T-helper 1 cell treated with Interleukin-12 subunit alpha and Interleukin-12 subunit beta and Interleukin-4 antibody, amounts not matched to agents 30 ng/mL and 1 ng/mL, for 36 hours (primary cell): ENCODE results near the gene NAA40. TPM values are rescaled to one million over a fixed set of nuclear protein-coding genes. Genes with fewer than 3 reads are reported as not detected.

Source experiments
- intact Hi-C: fragments of 100-400 bp; cut with micrococcal nuclease; formaldehyde crosslinking; loops from one replicate; pipeline ENCODE4 v1.15.1; 2024
- total RNA-seq: library from RNA; stranded (reverse); gene quantifications from 2 replicates; pipeline ENCODE4 v1.2.3, GENCODE V29; 2022

The NAA40 gene
- total RNA-seq, 1 donor from 2014 or later, result 34.7 TPM

GRCh38 chr11:63985812-63986155, 47.0 kb downstream of the NAA40 start:
- intact Hi-C loops, result loop anchor here (1.0 to 5.0 kb wide), 7 partner anchors 11 to 332 kb away; partner anchors contain the start of genes COX8A, MACROD1, TRMT112 and ZFTA

- intact Hi-C loops, result loop anchor here (1.0 to 5.0 kb wide), 7 partner anchors 12 to 331 kb away; partner anchors contain the start of genes COX8A, MACROD1, TRMT112 and ZFTA
Measured at GRCh38 chr11:63986156-63986931, 47.5 kb downstream of the NAA40 start, which contains the start of gene OTUB1. Gene OTUB1, plus strand, starts transcription at chr11:63986438. Its CDS starts 19 bp downstream, at chr11:63986457.

DNA sequence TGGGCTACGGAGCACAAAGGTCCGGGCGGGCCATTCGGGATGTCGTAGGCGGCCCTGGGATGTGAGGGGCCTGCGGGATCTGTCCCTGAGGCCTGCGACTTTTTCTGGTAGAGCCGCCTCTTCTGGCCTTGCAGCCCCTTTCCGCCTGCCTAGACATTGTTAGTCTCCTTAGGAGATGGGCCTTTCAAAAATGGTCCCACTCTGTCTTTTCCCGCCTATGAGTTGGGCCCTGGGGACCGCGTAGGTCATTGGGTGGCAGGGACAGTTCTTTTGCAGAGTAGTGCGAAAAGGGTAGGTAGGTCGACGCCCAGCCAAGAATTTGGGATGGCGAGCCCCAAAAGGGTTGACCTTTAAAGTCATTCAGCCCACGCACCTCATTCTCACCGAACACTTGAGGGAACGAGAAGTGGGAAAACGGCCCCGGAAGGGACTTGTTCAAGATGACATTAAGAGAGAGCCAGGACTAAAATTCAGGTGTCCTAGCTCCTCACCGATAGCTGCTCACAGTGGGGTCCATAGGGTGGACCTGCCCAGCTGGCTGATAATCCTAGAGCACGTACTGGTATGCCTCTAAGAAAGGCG, 48.2 kb downstream of the NAA40 start:
- intact Hi-C loops, result loop anchor here (1.0 to 5.0 kb wide), 7 partner anchors 13 to 330 kb away; partner anchors contain the start of genes COX8A, MACROD1, TRMT112 and ZFTA

DNA sequence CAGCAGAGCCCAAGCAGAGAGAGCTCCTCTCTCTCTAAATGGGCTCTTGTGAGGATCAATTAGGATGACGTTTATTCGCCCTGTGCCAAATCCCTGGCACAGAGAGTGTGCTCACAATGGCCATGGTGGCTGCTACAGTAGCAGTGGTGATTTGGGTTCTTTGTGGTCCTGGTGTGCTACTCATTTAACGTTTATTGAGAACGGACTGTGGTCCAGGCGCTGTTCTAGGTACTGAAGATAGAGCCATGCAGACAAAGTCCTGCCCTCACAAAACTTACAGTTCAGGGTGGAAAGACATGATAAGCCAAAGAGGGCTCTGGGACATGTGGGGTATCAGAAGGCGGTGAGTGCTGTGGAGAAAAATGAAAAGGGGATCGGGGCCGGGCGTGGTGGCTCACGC, 52.8 kb downstream of the NAA40 start:
- intact Hi-C loops, result no loop called here

- intact Hi-C loops, result no loop called here
Measured at GRCh38 chr11:63993100-63993499, 54.3 kb downstream of the NAA40 start.

DNA sequence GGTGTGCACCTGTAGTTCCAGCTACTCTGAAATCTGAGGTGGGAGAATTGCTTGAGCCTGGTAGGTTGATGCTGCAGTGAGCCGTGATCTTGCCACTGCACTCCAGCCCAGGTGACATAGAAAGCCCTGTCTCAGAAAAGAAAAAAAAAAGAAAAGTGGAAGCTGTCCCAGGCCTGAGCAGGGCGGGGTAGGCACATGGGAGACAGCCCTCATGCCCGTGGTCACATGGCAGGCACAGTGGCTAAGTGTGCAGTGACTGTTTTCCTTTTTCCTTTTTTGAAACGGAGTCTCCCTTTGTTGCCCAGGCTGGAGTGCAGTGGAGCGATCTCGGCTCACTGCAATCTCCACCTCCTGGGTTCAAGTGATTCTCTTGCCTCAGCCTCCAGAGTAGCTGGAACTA, 55.2 kb downstream of the NAA40 start:
- intact Hi-C loops, result no loop called here

- intact Hi-C loops, result no loop called here
Measured at GRCh38 chr11:63996512-63996911, 57.7 kb downstream of the NAA40 start.

- intact Hi-C loops, result no loop called here
Measured at GRCh38 chr11:63997104-63997700, 58.4 kb downstream of the NAA40 start.

- intact Hi-C loops, result no loop called here
Measured at GRCh38 chr11:63997801-63998337, 59.1 kb downstream of the NAA40 start.

DNA sequence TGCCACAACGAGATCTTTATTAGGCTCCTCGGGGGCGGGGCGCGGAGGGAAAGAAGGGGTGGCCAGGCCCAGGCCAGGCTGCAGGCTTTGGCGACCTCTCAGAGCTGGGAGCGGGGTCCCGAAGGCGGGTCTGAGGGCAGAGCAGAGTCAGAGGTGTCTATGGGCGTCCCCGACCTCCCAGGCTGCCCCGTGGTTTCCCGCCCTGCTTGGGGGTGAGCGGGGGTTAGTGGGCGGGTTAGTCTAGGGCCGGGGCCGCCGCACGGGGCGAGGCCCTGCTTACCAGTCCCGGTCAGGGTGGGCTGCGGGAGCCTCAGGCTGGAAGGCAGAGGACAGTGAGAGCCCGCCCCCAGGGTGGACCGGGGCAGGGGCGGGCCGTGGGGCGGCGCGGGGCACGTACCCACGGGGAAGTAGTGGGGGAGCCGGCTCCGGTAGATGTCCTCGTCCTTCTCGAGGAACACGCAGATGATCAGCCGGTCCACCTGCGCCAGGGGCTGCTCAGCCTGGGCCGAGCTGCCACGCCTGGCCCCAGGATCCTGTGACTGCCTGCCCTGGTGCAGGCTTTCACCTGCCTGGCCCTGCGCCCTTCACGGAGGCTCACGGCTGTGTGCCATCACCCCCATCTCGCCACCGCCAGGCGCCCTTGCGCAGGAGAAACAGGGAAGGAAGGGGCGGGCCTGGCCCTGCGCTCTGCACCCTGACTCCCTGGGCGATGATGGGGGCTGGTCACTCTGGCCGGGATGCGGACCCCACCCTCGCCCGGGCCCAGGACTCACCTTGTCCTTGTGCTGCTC, 60.0 kb downstream of the NAA40 start:
- intact Hi-C loops, result no loop called here

GRCh38 chr11:63999349-64000025, 60.7 kb downstream of the NAA40 start:
- intact Hi-C loops, result loop anchor here (1.0 to 5.0 kb wide), 5 partner anchors 25 to 305 kb away; partner anchors contain the start of genes COX8A, ESRRA and MACROD1

DNA sequence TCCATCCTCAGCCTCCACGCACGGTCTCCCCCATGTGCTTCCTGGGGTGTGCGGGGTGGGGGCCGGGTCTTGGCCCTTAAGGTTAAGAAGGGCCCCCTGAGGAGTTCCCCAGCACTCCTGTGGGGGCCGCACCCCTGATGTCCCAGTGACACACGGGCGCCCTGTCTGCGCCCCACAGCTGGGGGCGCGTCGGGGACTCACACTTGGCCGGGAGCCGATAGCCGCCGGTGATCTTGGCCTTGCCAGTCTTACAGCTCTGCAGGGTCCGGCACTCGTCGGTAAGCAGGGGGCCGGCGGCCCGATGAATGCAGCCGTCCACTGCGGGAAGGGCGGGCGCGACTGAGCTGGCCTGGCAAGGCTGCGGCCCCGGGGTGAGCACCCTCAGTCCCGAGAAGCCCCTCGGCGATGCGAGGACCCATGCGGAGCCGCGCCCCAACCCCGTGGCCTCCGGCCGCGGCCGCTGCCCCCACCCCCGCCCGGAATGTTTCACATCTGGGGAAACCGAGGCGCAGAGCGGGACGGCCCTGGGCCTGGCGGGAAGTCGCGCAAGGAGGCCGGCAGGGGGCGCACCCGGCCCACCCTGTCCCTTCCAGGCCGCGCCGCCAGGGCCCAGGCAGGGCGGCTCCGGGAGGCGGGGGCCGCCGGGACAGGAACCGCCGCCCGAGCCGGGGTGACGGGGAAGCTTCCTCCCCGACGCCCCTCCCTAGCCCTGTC, 61.4 kb downstream of the NAA40 start:
- intact Hi-C loops, result loop anchor here (1.0 to 5.0 kb wide), 5 partner anchors 26 to 305 kb away; partner anchors contain the start of genes COX8A, ESRRA and MACROD1

GRCh38 chr11:64000740-64001483, 62.1 kb downstream of the NAA40 start:
- intact Hi-C loops, result loop anchor here (1.0 to 5.0 kb wide), 5 partner anchors 27 to 304 kb away; partner anchors contain the start of genes COX8A, ESRRA and MACROD1

DNA sequence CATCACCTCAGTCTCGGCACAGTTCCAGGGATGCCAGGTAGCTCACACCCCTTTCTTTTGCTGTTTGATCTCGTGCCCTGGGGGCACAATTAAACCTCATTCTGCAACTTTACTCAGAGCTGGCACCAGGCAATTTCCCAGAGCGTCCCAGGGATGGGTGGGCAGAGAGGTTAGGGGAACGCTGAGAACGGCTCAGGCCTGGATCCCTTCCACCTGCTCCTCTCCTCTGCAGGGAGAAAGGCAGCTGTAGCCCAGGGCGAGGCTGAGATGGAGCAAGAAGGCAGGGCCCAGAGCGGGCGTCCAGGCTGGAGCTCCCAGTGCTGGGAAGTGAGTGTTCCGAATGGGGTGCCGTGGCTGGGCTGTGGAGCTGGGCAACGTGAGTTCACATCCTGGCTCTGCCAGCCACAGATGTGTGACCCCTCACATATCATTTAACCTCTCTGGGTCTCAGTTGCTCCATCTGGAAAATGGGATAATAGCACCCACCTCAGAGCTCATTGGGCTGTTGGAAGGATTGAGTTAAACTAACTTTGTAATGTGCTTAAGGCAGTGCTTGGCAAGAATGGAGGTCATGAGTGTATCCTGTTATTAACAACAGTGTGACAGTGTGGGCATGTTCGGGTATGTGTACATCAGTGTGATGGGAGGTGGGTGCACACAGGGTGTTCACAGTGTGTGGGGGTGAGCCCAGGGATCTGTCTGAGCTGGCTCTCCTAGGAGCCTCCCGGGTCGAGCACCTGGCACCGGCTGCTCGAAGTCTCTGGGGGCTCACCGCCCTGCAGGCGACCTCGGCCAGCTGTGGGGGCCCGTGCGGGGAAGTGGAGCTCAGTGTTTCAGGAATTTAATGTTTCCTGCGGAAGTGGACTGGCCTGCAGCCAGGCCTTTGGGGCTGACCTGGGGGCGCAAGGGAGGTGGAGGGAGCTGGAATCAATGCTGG, 63.0 kb downstream of the NAA40 start:
- intact Hi-C loops, result loop anchor here (2.0 to 5.0 kb wide), 2 partner anchors 166 to 303 kb away; partner anchors contain the start of genes ESRRA and MACROD1

- intact Hi-C loops, result loop anchor here (5.0 kb wide), 1 partner anchor 163 kb away; the partner anchor contains the start of gene MACROD1
Measured at GRCh38 chr11:64003807-64004589, 65.2 kb downstream of the NAA40 start.

DNA sequence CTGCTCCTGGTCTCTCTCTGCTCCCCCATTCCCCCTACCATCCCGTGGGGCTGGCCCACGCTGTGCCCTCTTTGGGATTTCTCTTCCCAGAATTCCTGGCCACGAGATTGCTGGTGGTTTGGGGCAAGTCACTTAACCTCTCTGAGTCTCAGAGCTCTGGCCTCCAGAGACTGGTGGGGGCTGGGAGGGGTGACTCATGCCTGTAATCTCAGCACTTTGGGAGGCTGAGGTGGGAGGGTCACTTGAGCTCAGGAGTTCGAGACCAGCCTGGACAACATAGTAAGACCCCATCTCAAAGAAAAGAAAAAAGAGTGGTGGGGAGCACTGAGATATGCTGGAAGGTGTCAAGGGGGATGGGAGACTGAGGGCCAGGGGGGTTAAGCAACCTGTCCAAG, 65.8 kb downstream of the NAA40 start:
- intact Hi-C loops, result loop anchor here (5.0 kb wide), 1 partner anchor 163 kb away; the partner anchor contains the start of gene MACROD1

DNA sequence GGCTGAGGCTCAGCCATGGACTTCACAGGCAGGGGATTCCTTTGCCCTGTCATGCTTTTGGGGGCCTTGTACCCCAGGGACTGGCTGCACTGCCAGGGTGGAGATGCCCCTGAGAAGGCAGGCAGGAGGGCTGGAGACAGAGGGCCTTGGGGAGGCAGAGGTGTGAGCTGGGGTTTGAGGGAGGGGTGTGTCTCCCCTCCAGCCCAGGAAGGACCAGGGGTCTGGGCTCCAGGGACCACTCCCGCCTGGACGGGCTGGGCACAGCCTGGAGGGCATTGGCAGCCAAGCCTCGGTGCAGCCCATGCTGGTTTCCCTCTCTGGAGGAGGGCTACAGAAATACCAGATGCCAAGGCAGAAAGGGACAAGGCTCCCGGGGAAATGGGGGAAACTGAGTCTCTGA, 66.9 kb downstream of the NAA40 start:
- intact Hi-C loops, result no loop called here
